Glomerular endothelial cell (primary cell): Measurements from ENCODE around the gene CLTA. TPM values are rescaled to one million over a fixed set of nuclear protein-coding genes. Genes with fewer than 3 reads are reported as not detected.
"Not testable (repeated sequence)": the region's sequence is repeated elsewhere in the genome, so short reads cannot be mapped to it uniquely, and the experiment has no call there.

Experiments used
- DNase-seq: peaks from one replicate; pipeline ENCODE4 v3.0.0-alpha.2; 2011; ENCODE audit warnings: low read depth, low spot score; ENCODE audit errors: extremely low read depth
- total RNA-seq: library from RNA; depleted of rRNA; stranded (reverse); fragments of >200 nt; gene quantifications from 2 replicates; pipeline ENCODE4 v1.2.3, GENCODE V29; 2015

The CLTA gene
- total RNA-seq, 1 donor from 2014 or later, result 389 TPM

GRCh38 chr9:36180243-36180642, 10.5 kb upstream of the CLTA start:
- DNase-seq, result not testable (repeated sequence)

DNA sequence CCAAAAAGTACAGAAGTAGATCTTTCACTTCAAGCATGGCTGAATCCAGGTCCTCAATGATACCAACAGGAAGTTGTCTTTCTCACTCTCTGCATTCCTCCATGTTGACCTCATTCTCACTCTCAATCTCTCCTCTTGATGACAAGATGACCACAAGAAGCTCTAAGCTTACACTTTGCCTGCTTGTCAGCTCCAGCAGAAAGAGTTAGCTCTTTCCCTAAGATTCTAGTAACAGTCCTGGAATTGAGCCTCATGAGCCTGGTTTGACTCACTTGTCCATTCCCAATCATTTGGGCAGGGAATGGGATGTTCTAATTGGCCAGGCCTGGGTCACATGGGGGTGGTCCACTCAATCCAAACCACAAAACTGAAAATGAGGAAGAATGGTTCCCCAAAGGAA, 3.3 kb upstream of the CLTA start:
- DNase-seq, result no peak

DNA sequence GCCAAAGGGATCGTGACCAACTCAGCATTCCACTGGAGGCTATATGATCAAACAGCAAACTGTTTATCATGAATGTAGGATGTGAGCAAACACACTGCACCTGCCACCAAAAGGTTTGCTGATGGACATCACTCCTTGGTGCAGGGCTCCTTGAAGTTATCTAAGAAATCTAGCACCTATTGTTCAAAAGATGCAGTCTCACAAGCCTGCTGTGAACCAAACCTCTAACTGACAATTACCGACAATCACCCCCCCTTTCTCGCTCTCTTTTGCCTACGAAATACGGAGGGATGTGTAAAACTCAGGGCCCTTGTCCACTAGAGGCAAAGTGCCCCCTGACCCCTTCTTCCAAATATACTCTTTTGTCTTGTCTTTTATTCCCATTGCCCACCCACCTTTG, 2.5 kb upstream of the CLTA start:
- DNase-seq, result no peak

- no peak for DNase-seq
These were observed 745 bp upstream of the CLTA start for GRCh38 chr9:36189976-36190375.

DNA sequence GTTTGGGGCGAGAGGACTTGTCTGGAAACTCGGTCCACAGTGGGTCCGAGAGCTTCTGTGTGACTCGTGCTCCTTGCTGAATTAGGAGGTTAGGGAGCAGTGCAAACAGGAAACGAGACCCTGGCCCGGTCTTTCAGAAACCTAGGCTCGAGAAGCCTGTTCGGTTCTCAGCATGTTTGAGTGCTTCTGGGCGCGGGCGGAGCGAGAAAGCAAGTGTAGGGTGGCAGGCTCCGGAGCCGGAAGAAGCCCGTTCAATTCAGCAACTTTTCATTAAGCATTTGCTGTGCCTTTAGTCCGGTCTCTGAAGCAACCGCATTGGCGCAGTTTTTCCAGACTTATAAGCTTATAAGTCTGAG, 547 bp downstream of the CLTA start:
- DNase-seq, result no peak

DNA sequence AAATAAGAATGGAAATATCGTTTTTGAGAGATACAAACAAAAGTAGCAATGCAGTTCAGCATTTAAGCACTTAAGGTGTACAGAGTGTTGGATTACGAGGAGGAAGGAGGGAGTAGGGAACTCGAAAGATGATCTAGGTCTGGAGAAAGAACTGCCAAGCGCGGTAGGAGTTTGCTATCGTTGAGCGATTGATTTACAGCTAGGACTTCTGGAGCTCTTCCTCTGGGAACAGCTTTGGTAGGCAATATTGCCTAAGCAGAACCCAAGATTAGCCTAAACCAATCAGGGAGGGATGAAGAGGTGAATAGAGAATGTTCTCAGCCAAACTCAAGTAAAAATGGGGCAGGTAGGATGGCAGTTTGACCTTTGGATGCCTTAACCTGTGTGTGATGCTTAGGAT, 965 bp downstream of the CLTA start:
- no peak for DNase-seq

DNA sequence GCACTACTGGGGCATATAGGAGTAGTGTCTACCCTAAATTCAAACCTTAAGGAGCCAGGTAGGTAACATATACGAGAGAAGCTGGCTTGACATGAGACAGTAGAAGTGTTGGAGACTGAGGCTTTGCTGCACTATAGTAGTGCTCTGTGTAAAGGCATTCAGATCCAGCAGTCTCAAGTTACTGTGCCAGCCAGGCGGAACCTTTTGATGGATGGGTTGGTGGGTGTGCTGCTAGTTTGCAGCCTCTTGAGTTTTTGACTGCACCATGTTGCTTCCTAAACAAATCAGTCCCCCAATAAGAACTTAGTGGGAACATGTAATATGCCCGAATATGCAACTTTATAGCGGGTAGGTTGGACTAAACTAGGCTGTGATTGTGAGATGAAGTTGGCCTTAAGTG, 1.5 kb downstream of the CLTA start:
- no peak for DNase-seq

DNA sequence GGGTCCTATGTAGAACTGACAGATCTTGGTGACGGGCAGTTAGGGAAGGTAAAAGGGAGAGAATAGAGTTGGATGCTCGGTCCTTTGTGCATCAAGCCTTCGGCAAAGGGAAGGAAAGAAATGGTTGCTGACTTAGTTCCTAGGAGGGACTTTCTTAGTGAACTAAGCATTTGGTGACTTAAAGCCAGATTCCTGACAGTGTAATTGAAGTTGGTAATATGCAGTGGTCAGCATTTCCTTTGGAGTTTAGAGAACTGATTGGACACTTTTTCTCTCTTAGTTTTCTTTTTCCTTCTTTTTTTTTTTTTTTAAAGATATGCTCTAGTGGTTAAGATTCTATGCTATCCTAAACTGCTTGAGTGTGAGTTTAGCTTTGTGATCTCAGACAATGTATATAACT, 2.3 kb downstream of the CLTA start:
- no peak for DNase-seq

DNA sequence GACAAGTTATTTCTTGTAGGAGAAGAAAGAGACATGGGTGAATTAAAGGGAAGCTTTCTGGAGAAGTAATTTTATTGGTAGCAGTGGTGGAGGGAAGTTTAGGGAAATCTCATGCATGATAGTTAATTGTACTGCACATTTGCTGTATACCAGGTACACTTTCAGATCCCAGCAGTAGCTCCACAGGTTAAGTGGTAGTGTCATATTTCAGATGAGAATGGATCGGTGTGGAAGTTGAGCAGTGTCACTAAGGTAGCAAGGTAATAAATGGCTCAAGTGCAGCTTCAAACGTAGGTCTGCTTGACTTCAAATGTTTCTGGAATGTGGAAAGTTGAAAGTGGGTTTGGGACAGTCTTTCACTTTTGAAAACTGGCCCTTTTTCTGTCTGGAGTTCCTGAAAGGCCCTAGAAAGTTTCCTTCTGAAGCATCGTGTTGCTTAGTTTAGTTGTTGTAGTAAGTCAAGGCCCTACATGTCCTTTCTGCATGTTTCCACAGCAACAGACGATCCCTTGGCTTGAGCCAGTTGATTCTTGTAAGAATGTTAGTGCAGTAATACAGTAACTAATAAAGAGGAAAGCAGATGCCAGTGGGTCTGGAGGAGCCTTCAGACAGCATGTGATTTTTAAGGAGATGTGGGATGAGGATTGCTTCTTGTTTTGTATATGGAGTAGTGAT, 3.7 kb downstream of the CLTA start:
- DNase-seq, result no peak

DNA sequence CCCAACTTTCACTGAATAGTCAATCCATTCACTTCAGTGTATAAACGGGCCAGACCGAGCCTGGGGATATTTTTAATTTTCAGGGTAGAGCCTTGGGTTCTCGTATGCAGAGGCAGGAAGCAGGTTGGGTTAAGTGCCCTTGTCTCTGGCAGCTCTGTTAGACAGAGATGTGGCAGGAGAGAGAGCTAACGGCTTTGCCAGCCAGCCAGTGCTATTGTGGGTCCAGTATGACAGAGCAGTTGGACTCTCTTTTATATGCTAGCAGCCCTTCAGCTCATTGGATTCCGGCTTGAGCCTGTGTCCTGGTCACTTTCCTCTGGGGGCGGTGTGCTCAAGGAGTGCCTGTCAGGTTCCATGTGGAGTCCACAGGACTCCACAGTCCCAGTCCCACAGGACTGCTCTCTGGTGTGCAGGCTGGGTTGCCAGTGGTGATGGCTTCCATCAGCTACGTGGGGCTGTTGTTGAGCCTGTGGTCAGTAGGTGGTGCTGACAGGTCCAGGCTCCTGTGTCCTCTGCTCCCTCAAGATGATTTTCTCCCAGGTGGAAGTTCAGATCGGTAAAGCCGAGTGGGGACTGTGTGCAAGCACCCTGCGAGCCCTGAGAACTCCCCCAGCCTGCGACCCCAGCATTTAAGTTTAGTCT, 14.3 kb downstream of the CLTA start:
- no peak for DNase-seq

GRCh38 chr9:36207016-36207415, 16.3 kb downstream of the CLTA start:
- DNase-seq, result no peak

- DNase-seq, result no peak
These were observed 16.9 kb downstream of the CLTA start for GRCh38 chr9:36207546-36208012.

- DNase-seq, result no peak
These were observed 18.0 kb downstream of the CLTA start for GRCh38 chr9:36208521-36209253.

- DNase-seq, result no peak
These were observed 20.0 kb downstream of the CLTA start for GRCh38 chr9:36210722-36211121.

DNA sequence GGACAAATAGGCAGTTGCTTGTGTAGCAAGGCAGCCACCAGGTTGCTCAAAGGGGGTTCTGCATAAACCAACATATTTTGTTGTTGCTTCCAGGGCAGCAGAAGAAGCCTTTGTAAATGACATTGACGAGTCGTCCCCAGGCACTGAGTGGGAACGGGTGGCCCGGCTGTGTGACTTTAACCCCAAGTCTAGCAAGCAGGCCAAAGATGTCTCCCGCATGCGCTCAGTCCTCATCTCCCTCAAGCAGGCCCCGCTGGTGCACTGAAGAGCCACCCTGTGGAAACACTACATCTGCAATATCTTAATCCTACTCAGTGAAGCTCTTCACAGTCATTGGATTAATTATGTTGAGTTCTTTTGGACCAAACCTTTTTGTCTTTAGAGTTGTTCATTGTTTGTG, 20.8 kb downstream of the CLTA start:
- DNase-seq, result no peak

DNA sequence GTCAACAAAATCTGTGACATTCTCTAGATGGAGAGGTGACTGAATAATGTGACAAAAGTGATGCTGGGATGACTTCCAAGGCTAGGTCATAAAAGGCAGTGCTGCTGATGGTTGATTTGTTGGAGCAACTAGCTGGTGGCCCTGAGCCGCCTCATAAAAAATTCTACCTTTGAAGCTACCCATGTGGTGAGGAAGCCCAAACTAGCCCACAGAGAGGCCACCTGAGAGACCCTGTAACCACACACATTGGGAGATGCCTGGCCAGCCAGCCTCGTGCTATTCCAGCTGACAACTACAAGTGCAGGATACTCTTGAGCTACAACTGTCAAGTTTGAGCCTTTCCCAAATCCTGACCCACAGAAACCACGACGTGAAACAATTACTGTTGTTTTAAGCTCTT, 22.7 kb downstream of the CLTA start:
- no peak for DNase-seq

DNA sequence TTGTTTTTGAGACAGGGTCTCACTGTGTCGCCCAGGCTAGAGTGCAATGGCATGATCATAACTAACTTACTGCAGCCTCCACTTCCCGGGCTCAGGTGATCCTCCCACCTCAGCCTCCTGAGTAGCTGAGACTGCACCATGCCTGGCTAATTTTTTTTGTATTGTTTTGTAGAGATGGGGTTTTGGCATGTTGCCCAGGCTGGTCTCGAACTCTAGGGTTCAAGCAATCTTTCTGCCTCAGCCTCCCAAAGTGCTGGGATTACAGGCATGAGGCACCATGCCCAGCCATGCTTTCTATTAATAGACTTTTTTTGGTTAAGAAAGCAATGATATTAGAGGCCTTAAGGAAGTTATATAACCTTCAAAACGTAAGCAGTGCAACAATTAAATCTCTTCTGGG, 23.3 kb downstream of the CLTA start:
- no peak for DNase-seq

- no peak for DNase-seq
These were observed 23.9 kb downstream of the CLTA start for GRCh38 chr9:36214571-36214970.

DNA sequence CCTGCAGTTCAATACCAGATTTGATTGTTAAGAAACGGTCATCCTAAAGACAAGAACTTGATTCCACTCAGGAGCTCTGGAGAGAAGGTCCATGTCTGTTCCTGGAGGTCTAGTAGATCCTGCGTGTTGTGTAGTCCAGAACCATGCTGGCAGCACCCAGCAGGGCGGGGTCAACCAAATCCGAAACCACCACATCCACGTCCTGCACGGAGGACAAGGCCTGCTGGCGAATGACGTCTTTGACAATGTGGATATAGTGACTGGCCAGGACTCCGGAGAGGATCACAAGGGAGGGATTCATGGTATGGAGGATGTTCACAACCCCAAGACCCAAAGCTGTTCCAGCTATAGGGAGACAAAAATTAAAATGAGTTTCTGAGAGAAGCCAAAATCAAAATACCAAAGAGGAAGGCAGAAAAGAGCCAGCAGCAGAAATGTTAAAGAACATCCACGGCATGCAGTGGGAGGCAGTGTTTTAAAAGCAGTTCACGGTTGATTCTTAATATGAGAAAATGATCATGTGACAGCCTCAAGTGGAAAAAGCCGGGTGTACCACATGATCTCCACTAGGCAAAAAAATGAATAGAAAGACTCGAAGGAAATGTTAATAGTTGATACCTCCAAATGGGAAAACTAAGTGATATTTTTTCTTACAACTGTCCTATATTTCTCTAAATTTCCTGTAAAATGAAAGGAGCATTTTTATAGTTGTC, 26.7 kb downstream of the CLTA start:
- no peak for DNase-seq

DNA sequence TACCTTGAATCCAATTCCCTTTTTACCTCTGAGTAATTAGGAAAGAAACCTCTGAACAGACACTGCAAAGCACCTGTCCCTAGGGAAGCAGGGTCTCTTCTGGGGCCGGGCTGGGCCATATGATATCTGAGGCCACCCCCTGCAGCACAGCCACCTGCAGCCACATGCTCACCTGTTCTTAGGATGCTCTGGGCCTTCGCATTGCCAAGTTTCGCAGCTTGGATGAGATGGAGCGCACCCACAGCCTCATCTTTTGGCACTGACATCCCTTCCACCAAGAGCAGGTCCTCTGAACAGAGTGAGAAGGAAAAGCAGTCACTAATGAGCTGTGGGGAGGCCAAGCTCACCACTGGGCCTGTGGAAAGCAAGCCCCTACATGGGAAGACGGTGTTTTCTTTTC, 27.3 kb downstream of the CLTA start:
- no peak for DNase-seq

GRCh38 chr9:36218411-36218901, 27.7 kb downstream of the CLTA start:
- no peak for DNase-seq
